ENCODE measurements around the gene CD82. TPM values are rescaled to one million over a fixed set of nuclear protein-coding genes. Genes with fewer than 3 reads are reported as not detected.

CD82 gene
- total and polyA plus RNA-seq, 2 of the 13 experiments (the other 11 are each of a cell fraction or from before 2014, with no cell fraction given) = 0.05 TPM; not detected in 1

DNA sequence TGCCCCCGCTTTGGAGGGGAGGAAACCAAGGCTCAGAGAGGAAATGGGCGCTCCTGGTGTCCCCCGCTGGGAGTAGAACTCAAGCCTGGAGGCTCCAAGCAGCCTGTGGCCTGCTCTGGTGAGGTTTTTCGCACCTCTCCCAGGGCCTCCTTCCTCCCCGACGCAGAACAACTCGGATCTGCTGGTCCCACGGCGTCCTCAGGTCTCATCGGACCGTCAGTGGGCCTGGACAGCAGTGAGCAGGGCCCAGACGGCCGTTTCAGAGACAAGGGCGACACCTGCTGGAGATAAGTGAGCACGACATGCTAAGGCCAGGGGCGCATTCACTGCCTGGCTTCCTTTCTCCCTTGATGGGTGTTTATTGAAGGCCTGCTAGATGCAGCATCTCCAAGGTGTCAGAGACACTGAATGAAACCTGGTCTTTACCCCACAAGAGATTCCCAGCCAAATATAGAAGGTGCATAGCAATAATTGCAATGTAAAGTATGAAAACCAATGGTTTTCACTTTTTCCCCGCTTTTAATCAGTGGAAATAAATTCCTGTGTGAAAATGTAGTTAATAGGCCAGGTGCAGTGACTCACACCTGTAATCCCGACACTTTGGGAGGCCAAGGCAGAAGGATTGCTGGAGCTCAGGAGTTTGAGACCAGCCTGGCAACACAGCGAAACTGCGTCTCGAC, 26.9 kb upstream of the CD82 start (continued):
- TF ChIP-seq, protein P1, sequence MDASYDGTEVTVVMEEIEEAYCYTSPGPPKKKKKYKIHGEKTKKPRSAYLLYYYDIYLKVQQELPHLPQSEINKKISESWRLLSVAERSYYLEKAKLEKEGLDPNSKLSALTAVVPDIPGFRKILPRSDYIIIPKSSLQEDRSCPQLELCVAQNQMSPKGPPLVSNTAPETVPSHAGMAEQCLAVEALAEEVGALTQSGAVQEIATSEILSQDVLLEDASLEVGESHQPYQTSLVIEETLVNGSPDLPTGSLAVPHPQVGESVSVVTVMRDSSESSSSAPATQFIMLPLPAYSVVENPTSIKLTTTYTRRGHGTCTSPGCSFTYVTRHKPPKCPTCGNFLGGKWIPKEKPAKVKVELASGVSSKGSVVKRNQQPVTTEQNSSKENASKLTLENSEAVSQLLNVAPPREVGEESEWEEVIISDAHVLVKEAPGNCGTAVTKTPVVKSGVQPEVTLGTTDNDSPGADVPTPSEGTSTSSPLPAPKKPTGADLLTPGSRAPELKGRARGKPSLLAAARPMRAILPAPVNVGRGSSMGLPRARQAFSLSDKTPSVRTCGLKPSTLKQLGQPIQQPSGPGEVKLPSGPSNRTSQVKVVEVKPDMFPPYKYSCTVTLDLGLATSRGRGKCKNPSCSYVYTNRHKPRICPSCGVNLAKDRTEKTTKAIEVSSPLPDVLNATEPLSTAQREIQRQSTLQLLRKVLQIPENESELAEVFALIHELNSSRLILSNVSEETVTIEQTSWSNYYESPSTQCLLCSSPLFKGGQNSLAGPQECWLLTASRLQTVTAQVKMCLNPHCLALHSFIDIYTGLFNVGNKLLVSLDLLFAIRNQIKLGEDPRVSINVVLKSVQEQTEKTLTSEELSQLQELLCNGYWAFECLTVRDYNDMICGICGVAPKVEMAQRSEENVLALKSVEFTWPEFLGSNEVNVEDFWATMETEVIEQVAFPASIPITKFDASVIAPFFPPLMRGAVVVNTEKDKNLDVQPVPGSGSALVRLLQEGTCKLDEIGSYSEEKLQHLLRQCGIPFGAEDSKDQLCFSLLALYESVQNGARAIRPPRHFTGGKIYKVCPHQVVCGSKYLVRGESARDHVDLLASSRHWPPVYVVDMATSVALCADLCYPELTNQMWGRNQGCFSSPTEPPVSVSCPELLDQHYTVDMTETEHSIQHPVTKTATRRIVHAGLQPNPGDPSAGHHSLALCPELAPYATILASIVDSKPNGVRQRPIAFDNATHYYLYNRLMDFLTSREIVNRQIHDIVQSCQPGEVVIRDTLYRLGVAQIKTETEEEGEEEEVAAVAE (CRISPR knock-in tag; IDR thresholded peaks at IDR 0.05; ENCODE audit: borderline replicate concordance) = no peak
- TF ChIP-seq HNRNPH1 (optimal IDR thresholded peaks at IDR 0.05; ENCODE audit: low read depth, low read length) (no peak), TEAD3 (CRISPR knock-in tag; optimal IDR thresholded peaks at IDR 0.05; ENCODE audit: borderline replicate concordance) (peak; percentile 24), RXRB (CRISPR knock-in tag; IDR thresholded peaks at IDR 0.05; ENCODE audit: borderline replicate concordance) (no peak), XRCC5 (optimal IDR thresholded peaks at IDR 0.05; ENCODE audit: low read length) (peak; percentile 56), SALL1 (CRISPR knock-in tag; IDR thresholded peaks at IDR 0.05) (peak; percentile 43; the same call in 1 of the 2 replicates), RAD21 (CRISPR knock-in tag; IDR thresholded peaks at IDR 0.05) (peak; percentile 85), MEIS2 (CRISPR knock-in tag; IDR thresholded peaks at IDR 0.05) (no peak), ZNF496 (CRISPR knock-in tag; IDR thresholded peaks at IDR 0.05; ENCODE audit: insufficient replicate concordance) (no peak), ETV5 (CRISPR knock-in tag; IDR thresholded peaks at IDR 0.05; ENCODE audit: borderline replicate concordance) (no peak), ZNF12 (CRISPR knock-in tag; IDR thresholded peaks at IDR 0.05) (no peak)
- TF ChIP-seq, protein P2, sequence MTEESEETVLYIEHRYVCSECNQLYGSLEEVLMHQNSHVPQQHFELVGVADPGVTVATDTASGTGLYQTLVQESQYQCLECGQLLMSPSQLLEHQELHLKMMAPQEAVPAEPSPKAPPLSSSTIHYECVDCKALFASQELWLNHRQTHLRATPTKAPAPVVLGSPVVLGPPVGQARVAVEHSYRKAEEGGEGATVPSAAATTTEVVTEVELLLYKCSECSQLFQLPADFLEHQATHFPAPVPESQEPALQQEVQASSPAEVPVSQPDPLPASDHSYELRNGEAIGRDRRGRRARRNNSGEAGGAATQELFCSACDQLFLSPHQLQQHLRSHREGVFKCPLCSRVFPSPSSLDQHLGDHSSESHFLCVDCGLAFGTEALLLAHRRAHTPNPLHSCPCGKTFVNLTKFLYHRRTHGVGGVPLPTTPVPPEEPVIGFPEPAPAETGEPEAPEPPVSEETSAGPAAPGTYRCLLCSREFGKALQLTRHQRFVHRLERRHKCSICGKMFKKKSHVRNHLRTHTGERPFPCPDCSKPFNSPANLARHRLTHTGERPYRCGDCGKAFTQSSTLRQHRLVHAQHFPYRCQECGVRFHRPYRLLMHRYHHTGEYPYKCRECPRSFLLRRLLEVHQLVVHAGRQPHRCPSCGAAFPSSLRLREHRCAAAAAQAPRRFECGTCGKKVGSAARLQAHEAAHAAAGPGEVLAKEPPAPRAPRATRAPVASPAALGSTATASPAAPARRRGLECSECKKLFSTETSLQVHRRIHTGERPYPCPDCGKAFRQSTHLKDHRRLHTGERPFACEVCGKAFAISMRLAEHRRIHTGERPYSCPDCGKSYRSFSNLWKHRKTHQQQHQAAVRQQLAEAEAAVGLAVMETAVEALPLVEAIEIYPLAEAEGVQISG (CRISPR knock-in tag; IDR thresholded peaks at IDR 0.05) = no peak
- TF ChIP-seq, protein P3, sequence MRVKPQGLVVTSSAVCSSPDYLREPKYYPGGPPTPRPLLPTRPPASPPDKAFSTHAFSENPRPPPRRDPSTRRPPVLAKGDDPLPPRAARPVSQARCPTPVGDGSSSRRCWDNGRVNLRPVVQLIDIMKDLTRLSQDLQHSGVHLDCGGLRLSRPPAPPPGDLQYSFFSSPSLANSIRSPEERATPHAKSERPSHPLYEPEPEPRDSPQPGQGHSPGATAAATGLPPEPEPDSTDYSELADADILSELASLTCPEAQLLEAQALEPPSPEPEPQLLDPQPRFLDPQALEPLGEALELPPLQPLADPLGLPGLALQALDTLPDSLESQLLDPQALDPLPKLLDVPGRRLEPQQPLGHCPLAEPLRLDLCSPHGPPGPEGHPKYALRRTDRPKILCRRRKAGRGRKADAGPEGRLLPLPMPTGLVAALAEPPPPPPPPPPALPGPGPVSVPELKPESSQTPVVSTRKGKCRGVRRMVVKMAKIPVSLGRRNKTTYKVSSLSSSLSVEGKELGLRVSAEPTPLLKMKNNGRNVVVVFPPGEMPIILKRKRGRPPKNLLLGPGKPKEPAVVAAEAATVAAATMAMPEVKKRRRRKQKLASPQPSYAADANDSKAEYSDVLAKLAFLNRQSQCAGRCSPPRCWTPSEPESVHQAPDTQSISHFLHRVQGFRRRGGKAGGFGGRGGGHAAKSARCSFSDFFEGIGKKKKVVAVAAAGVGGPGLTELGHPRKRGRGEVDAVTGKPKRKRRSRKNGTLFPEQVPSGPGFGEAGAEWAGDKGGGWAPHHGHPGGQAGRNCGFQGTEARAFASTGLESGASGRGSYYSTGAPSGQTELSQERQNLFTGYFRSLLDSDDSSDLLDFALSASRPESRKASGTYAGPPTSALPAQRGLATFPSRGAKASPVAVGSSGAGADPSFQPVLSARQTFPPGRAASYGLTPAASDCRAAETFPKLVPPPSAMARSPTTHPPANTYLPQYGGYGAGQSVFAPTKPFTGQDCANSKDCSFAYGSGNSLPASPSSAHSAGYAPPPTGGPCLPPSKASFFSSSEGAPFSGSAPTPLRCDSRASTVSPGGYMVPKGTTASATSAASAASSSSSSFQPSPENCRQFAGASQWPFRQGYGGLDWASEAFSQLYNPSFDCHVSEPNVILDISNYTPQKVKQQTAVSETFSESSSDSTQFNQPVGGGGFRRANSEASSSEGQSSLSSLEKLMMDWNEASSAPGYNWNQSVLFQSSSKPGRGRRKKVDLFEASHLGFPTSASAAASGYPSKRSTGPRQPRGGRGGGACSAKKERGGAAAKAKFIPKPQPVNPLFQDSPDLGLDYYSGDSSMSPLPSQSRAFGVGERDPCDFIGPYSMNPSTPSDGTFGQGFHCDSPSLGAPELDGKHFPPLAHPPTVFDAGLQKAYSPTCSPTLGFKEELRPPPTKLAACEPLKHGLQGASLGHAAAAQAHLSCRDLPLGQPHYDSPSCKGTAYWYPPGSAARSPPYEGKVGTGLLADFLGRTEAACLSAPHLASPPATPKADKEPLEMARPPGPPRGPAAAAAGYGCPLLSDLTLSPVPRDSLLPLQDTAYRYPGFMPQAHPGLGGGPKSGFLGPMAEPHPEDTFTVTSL (CRISPR knock-in tag; IDR thresholded peaks at IDR 0.05; ENCODE audit: borderline replicate concordance) = no peak
- TF ChIP-seq, protein P4, sequence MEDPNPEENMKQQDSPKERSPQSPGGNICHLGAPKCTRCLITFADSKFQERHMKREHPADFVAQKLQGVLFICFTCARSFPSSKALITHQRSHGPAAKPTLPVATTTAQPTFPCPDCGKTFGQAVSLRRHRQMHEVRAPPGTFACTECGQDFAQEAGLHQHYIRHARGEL (CRISPR knock-in tag; IDR thresholded peaks at IDR 0.05) = peak; percentile 97
- TF ChIP-seq, protein P5, sequence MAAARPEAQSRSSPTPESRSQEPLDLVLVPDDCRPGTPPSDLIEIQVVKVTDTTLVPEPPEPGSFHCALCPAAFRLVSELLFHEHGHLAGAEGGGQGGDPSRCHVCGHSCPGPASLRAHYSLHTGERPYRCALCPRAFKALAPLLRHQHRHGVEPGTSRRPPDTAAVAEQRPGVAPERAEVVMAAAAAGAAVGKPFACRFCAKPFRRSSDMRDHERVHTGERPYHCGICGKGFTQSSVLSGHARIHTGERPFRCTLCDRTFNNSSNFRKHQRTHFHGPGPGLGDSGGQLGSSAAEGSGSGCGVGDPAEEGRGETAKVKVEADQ (CRISPR knock-in tag; IDR thresholded peaks at IDR 0.05; ENCODE audit: borderline replicate concordance) = no peak
